ENCODE results near the gene FAAP100. TPM values are rescaled to one million over a fixed set of nuclear protein-coding genes. Genes with fewer than 3 reads are reported as not detected.

FAAP100 gene
- total RNA-seq, 6 experiments from 2014 or later, result 13.1 to 17.1 (median 15.2) TPM

DNA sequence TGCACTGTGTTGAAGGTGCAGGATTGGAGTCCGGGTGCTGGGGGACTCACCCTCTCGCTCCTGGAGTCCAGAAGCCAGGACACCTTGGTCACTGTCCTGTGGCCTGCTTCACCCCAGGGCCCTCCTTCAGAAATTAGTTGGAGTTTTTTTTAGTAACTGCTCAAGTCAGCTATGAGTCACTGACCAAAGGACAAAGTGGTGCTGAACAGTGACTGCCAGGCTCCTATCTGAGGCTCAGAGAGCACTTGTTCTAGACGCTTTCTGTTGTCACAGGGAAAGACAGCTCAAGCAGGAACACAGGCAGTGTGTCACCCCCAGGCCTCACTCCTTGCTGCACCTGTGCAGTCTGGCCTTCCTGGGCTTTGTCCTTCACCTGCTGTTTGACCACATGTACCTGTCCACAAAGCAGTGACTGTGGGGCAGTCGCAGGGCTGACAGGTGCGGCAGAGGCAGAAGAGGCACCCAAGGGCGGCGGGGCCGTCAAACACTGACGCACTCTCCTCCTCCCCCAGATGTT, 4.1 kb upstream of the FAAP100 start:
- ATAC-seq, result peak in 1 of 4 donors; percentile 3
- H3K4me1 ChIP-seq, result peaks cover 0 to 15% (median 5%) of the 10 kb centered on the region in 4 donors
- intact Hi-C loops (cut with DNase I), result no loop called here
- H3K27me3 ChIP-seq, result no peaks in the 10 kb centered on the region
- no peak for TF ChIP-seq CTCF (IDR thresholded peaks at IDR 0.05)
- no peak for DNase-seq
- 83% methylated on average over 8 of the region's 9 CpGs for WGBS (ENCODE audit: insufficient coverage, low coverage, low lambda C conversion rate, missing lambda C conversion rate)
- no peak overlapping the region for H3K4me3 ChIP-seq
- H3K27ac ChIP-seq, result no peak overlapping the region
- H3K9me3 ChIP-seq, result no peaks in the 10 kb centered on the region
- peaks cover 0 to 27% (median 16%) of the 10 kb centered on the region in 4 donors for H3K36me3 ChIP-seq

GRCh38 chr17:81553616-81554181, 1.5 kb upstream of the FAAP100 start:
- H3K4me1 ChIP-seq, result peaks cover 0 to 27% (median 7%) of the 10 kb centered on the region in 4 donors

GRCh38 chr17:81553018-81553615, 964 bp upstream of the FAAP100 start:
- ATAC-seq (peak; percentile 7 to 31 (median 15)), DNase-seq (peak in 2 of 3 donors; percentile 55 to 63)
- Histone ChIP-seq H3K27me3 (no peaks in the 10 kb centered on the region), H3K4me1 (peaks cover 0 to 27% (median 7%) of the 10 kb centered on the region in 4 donors), H3K9me3 (no peaks in the 10 kb centered on the region), H3K4me3 (peak overlapping the region; percentile 81 to 94 (median 87)), H3K36me3 (peaks cover 0 to under 1% (median 0%) of the 10 kb centered on the region in 4 donors), H3K27ac (peak overlapping the region; percentile 60 to 80 (median 68))
- WGBS (ENCODE audit: insufficient coverage, low coverage, low lambda C conversion rate, missing lambda C conversion rate), result 0% methylated on average over 2 of the region's 19 CpGs
- TF ChIP-seq POLR2A (IDR thresholded peaks at IDR 0.05) (no peak), CTCF (IDR thresholded peaks at IDR 0.05) (no peak)
- intact Hi-C loops (cut with DNase I), result loop anchor here in 1 of 2 donors (5.0 kb wide), 1 partner anchor 49 kb away; no protein-coding TSS in a partner anchor

More at GRCh38 chr17:81553616-81554181, 1.5 kb upstream of the FAAP100 start:
- DNase-seq (no peak), ATAC-seq (no peak)
- TF ChIP-seq POLR2A (IDR thresholded peaks at IDR 0.05), result no peak
- TF ChIP-seq CTCF (IDR thresholded peaks at IDR 0.05), result no peak
- 34% methylated on average over 15 of the region's 24 CpGs for WGBS (ENCODE audit: insufficient coverage, low coverage, low lambda C conversion rate, missing lambda C conversion rate)
- H3K27me3 ChIP-seq, result no peaks in the 10 kb centered on the region
- intact Hi-C loops (cut with DNase I), result loop anchor here in 1 of 2 donors (5.0 kb wide), 1 partner anchor 49 kb away; no protein-coding TSS in a partner anchor
- peak overlapping the region in 1 of 3 donors; percentile 94 for H3K4me3 ChIP-seq
- H3K36me3 ChIP-seq, result peaks cover 0 to 6% (median 3%) of the 10 kb centered on the region in 4 donors
- peak overlapping the region in 1 of 3 donors; percentile 80 for H3K27ac ChIP-seq
- H3K9me3 ChIP-seq, result no peaks in the 10 kb centered on the region

GRCh38 chr17:81551458-81552243, 502 bp downstream of the FAAP100 start:
- Histone ChIP-seq H3K27me3 (no peaks in the 10 kb centered on the region), H3K27ac (peak overlapping the region; percentile 60 to 80 (median 68)), H3K36me3 (peaks cover 0 to 15% (median 4%) of the 10 kb centered on the region in 4 donors), H3K4me1 (peaks cover 0 to 27% (median 7%) of the 10 kb centered on the region in 4 donors), H3K4me3 (peak overlapping the region; percentile 81 to 94 (median 87)), H3K9me3 (no peaks in the 10 kb centered on the region)
- DNase-seq, result peak; percentile 61 to 75 (median 75)
- TF ChIP-seq CTCF (IDR thresholded peaks at IDR 0.05), result no peak
- TF ChIP-seq POLR2A (IDR thresholded peaks at IDR 0.05), result no peak
- intact Hi-C loops (cut with DNase I), result loop anchor here in 1 of 2 donors (5.0 kb wide), 1 partner anchor 51 kb away; no protein-coding TSS in a partner anchor
- WGBS (ENCODE audit: insufficient coverage, low coverage, low lambda C conversion rate, missing lambda C conversion rate), result 1% methylated on average over 17 of the region's 69 CpGs
- ATAC-seq, result peak; percentile 14 to 44 (median 26)

All from right lobe of liver (tissue), 6 donors.